Osteocyte (in vitro differentiated cells): ENCODE measurements around the gene GYPA. TPM values are rescaled to one million over a fixed set of nuclear protein-coding genes. Genes with fewer than 3 reads are reported as not detected.
"Not testable (repeated sequence)": the region's sequence is repeated elsewhere in the genome, so short reads cannot be mapped to it uniquely, and the experiment has no call there.

Source experiments
- DNase-seq: peaks from one replicate; pipeline ENCODE4 v3.0.0; 2021; ENCODE audit warnings: mixed read lengths; ENCODE audit not compliant: unreplicated experiment; ENCODE audit errors: extremely low spot score
- H3K27ac Mint-ChIP-seq: one replicate; pipeline ENCODE4 v1.8.0; 2021; ENCODE audit warnings: mild to moderate bottlenecking, mixed read lengths; ENCODE audit not compliant: unreplicated experiment
- H3K27me3 Mint-ChIP-seq: one replicate; pipeline ENCODE4 v1.8.0; 2021; ENCODE audit warnings: mixed read lengths; ENCODE audit not compliant: unreplicated experiment
- H3K36me3 Mint-ChIP-seq: one replicate; pipeline ENCODE4 v1.8.0; 2021; ENCODE audit warnings: mixed read lengths; ENCODE audit not compliant: unreplicated experiment
- H3K4me1 Mint-ChIP-seq: one replicate; pipeline ENCODE4 v1.8.0; 2021; ENCODE audit warnings: mixed read lengths; ENCODE audit not compliant: unreplicated experiment
- H3K4me3 Mint-ChIP-seq: one replicate; pipeline ENCODE4 v1.8.0; 2021; ENCODE audit warnings: mild to moderate bottlenecking, moderate library complexity, mixed read lengths; ENCODE audit not compliant: unreplicated experiment
- H3K9me3 Mint-ChIP-seq: one replicate; pipeline ENCODE4 v1.8.0; 2021; ENCODE audit warnings: mixed read lengths; ENCODE audit not compliant: unreplicated experiment
- total RNA-seq: library from RNA; stranded (reverse); gene quantifications from 2 replicates; pipeline ENCODE4 v1.2.1, GENCODE V29; 2021
- TF ChIP-seq, protein P1 (sequence below): fragments of 200-600 bp; sonication (generic); IDR thresholded peaks from 2 replicates; pipeline ENCODE4 v1.5.0; 2021; ENCODE audit warnings: antibody characterized with exemption, mild to moderate bottlenecking, moderate library complexity

The GYPA gene
- total RNA-seq, 1 donor from 2014 or later = not detected

DNA sequence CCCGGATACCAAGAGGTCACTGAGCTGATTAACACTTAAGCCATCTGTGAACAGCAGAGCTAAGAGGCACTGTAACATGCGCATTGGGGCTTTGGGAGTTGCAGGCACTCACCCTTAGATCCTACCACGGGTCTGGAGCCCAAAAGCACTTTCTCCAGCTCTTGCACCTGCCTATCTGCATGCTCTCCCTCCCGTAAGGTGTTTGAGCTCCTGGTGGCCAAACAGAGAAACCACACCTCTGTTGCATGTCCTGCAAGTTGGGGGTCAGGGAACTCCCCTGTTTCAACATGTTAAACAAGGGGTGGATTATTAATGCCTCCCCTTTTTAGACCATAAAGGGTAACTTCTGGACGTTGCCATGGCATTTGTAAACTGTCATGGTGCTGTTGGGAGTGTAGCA lies 49.8 kb downstream of the GYPA start:
- TF ChIP-seq, protein P1, sequence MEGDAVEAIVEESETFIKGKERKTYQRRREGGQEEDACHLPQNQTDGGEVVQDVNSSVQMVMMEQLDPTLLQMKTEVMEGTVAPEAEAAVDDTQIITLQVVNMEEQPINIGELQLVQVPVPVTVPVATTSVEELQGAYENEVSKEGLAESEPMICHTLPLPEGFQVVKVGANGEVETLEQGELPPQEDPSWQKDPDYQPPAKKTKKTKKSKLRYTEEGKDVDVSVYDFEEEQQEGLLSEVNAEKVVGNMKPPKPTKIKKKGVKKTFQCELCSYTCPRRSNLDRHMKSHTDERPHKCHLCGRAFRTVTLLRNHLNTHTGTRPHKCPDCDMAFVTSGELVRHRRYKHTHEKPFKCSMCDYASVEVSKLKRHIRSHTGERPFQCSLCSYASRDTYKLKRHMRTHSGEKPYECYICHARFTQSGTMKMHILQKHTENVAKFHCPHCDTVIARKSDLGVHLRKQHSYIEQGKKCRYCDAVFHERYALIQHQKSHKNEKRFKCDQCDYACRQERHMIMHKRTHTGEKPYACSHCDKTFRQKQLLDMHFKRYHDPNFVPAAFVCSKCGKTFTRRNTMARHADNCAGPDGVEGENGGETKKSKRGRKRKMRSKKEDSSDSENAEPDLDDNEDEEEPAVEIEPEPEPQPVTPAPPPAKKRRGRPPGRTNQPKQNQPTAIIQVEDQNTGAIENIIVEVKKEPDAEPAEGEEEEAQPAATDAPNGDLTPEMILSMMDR = no peak
- Mint-ChIP-seq H3K4me1 (no peaks in the 10 kb centered on the region), H3K27me3 (peaks cover 13% of the 10 kb centered on the region), H3K9me3 (no peaks in the 10 kb centered on the region), H3K4me3 (no peak overlapping the region), H3K27ac (no peak overlapping the region), H3K36me3 (no peaks in the 10 kb centered on the region)
- DNase-seq = no peak

DNA sequence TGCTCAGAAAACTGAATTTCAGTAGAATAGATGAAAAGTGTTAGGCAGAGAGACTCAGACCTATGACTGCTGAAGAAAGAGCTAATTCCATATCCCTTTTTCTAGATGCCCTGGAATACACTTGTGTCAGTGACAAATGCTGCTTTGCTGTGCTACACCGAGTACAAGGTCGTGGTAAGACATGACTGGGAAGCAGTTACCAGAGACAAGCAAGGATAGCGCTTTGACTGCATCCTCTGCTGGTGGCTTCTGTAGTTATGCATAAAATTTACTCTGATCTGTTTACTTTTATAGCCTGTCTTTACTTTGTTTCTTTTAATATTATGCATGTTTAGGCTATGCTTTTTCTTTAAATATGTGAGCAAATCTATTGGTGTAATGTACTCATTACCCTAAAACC lies 58.5 kb downstream of the GYPA start:
- H3K9me3 Mint-ChIP-seq, H3K4me1 Mint-ChIP-seq, DNase-seq, H3K36me3 Mint-ChIP-seq, H3K4me3 Mint-ChIP-seq, H3K27ac Mint-ChIP-seq, H3K27me3 Mint-ChIP-seq: not testable (repeated sequence)

DNA sequence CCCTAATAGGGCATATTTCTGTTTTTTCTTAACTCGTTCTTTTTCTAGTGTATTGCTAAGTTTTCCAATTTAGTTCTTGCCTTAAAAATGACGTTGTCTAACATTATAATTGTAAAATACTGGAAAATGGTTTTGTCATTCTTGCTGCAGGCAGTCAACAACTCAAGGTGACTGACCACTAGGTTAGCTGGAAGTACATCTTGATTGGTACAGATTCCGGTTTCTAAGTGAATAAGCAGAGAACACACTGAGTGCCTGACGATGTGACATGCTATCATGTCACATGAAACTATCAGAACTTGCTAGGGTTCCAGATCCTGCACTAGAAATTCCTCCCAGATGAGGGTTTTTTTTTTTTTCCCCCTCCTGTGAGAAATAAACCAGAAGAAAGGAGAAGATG lies 60.4 kb downstream of the GYPA start:
- H3K27me3 Mint-ChIP-seq, H3K9me3 Mint-ChIP-seq, DNase-seq, H3K4me3 Mint-ChIP-seq, H3K4me1 Mint-ChIP-seq, H3K27ac Mint-ChIP-seq, H3K36me3 Mint-ChIP-seq: not testable (repeated sequence)

DNA sequence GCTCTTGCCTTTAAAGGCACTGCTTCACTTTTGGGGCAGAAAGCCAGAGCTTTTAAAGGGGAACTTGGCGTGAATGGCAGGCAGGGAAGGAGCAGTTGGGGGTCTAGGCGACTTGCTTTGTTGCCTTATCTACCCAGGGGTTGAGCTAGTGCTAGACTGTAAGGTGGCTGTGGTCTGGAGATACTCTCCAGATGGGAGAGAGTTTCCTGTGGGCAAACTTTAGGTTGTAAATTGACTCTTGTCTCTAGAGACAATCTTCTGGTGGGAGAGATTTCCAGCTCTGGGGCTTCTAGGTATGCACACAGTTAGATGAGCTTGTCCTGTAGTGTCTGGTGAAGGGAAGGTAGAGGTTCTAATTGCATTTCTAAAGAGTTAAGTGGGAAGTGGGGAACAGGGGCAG lies 61.8 kb downstream of the GYPA start:
- H3K4me3 Mint-ChIP-seq, H3K27ac Mint-ChIP-seq, DNase-seq, H3K36me3 Mint-ChIP-seq, H3K9me3 Mint-ChIP-seq, H3K4me1 Mint-ChIP-seq: not testable (repeated sequence)
- peaks cover 14% of the 10 kb centered on the region for H3K27me3 Mint-ChIP-seq

DNA sequence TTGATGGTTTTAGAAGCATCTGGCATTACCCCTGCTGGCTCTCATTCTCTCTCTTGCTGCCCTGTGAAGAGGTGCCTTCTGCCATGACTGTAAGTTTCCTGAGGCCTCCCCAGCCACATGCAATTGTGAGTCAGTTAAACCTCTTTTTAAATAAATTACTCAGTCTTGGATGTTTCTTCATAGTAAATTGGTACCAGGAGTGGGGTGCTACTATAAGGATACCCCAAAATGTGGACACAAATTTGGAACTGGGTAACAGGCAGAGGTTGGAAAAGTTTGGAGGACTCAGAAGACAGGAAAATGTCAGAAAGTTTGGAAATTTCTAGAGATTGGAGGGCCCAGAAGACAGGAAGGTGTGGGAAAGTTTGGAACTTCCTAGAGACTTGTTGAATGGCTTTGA lies 79.0 kb downstream of the GYPA start:
- not testable (repeated sequence) for DNase-seq, H3K4me3 Mint-ChIP-seq, H3K27ac Mint-ChIP-seq, H3K4me1 Mint-ChIP-seq, H3K27me3 Mint-ChIP-seq, H3K36me3 Mint-ChIP-seq
- H3K9me3 Mint-ChIP-seq = peaks cover 11% of the 10 kb centered on the region

DNA sequence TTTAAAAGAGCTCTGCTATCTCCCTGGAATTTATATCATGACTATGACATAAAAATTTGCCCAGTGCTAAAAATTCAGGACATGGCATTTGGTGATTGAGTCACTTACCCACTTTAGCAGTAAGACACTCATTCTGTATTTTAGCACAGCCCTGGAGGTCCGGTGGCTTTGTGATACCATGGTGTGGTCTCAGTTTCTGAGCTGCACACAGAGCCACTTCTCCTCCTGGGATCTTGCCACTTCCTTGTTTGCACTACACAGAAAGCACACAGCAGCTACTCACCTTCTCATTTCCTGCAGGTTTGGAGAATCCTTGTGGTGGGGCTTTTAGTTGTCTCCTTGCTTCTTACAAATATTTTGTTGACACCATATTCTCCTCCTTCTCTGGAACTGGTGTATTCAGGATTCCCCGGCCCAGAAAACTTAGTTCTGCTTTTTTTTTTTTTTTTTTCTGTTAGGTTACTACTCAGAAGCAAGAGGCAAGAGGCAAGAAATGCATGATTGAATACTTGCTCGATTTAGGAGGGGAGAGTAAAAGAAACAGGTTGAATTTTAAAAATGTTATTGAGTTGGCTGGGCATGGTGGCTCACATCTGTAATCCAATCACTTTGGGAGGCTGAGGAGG lies 80.2 kb downstream of the GYPA start:
- DNase-seq, H3K4me1 Mint-ChIP-seq, H3K27ac Mint-ChIP-seq, H3K27me3 Mint-ChIP-seq, H3K4me3 Mint-ChIP-seq, H3K36me3 Mint-ChIP-seq: not testable (repeated sequence)
- peaks cover 11% of the 10 kb centered on the region for H3K9me3 Mint-ChIP-seq

Other genes starting within 250 kb of the GYPA start
- not detected in 2 replicates for gene GYPE, start 235.2 kb downstream of the GYPA start, total RNA-seq
- not detected in 2 replicates for gene GYPB, start 121.3 kb downstream of the GYPA start, total RNA-seq